ENCODE results near the gene MAPT. TPM values are rescaled to one million over a fixed set of nuclear protein-coding genes. Genes with fewer than 3 reads are reported as not detected.

The MAPT gene
- total RNA-seq, 1 donor from 2014 or later, result 6.1 TPM

GRCh38 chr17:45970659-45971058, 76.3 kb downstream of the MAPT start:
- Histone ChIP-seq H3K27me3 (no peaks in the 10 kb centered on the region), H3K36me3 (no peaks in the 10 kb centered on the region), H3K4me3 (no peak overlapping the region), H3K27ac (no peak overlapping the region), H3K4me1 (peaks cover 9% of the 10 kb centered on the region), H3K9me3 (no peaks in the 10 kb centered on the region)
- DNase-seq (ENCODE audit: extremely low spot score in 2 of 2), result no peak
- intact Hi-C loops (cut with DNase I), result no loop called here
- TF ChIP-seq POLR2A (IDR thresholded peaks at IDR 0.05) (no peak), POLR2AphosphoS5 (IDR thresholded peaks at IDR 0.05; ENCODE audit: insufficient read depth in 1 of 2, low read depth in 1 of 2) (no peak)
- TF ChIP-seq, protein P1, sequence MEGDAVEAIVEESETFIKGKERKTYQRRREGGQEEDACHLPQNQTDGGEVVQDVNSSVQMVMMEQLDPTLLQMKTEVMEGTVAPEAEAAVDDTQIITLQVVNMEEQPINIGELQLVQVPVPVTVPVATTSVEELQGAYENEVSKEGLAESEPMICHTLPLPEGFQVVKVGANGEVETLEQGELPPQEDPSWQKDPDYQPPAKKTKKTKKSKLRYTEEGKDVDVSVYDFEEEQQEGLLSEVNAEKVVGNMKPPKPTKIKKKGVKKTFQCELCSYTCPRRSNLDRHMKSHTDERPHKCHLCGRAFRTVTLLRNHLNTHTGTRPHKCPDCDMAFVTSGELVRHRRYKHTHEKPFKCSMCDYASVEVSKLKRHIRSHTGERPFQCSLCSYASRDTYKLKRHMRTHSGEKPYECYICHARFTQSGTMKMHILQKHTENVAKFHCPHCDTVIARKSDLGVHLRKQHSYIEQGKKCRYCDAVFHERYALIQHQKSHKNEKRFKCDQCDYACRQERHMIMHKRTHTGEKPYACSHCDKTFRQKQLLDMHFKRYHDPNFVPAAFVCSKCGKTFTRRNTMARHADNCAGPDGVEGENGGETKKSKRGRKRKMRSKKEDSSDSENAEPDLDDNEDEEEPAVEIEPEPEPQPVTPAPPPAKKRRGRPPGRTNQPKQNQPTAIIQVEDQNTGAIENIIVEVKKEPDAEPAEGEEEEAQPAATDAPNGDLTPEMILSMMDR (IDR thresholded peaks at IDR 0.05), result no peak

DNA sequence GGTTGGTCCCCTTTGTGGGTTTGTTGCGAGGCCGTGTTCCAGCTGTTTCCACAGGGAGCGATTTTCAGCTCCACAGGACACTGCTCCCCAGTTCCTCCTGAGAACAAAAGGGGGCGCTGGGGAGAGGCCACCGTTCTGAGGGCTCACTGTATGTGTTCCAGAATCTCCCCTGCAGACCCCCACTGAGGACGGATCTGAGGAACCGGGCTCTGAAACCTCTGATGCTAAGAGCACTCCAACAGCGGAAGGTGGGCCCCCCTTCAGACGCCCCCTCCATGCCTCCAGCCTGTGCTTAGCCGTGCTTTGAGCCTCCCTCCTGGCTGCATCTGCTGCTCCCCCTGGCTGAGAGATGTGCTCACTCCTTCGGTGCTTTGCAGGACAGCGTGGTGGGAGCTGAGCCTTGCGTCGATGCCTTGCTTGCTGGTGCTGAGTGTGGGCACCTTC, 77.4 kb downstream of the MAPT start:
- H3K4me1 ChIP-seq, result peaks cover 9% of the 10 kb centered on the region
- no peak for TF ChIP-seq POLR2A (IDR thresholded peaks at IDR 0.05)
- TF ChIP-seq, protein P1 (IDR thresholded peaks at IDR 0.05), result no peak
- no peak for TF ChIP-seq POLR2AphosphoS5 (IDR thresholded peaks at IDR 0.05; ENCODE audit: insufficient read depth in 1 of 2, low read depth in 1 of 2)
- no peaks in the 10 kb centered on the region for H3K9me3 ChIP-seq
- DNase-seq (ENCODE audit: extremely low spot score in 2 of 2), result no peak
- no peak overlapping the region for H3K27ac ChIP-seq
- H3K4me3 ChIP-seq, result no peak overlapping the region
- H3K27me3 ChIP-seq, result no peaks in the 10 kb centered on the region
- no peaks in the 10 kb centered on the region for H3K36me3 ChIP-seq
- intact Hi-C loops (cut with DNase I), result no loop called here

GRCh38 chr17:45972531-45972930, 78.2 kb downstream of the MAPT start:
- intact Hi-C loops (cut with DNase I), result no loop called here
- TF ChIP-seq POLR2A (IDR thresholded peaks at IDR 0.05) (no peak), POLR2AphosphoS5 (IDR thresholded peaks at IDR 0.05; ENCODE audit: insufficient read depth in 1 of 2, low read depth in 1 of 2) (no peak)
- TF ChIP-seq, protein P1 (IDR thresholded peaks at IDR 0.05), result no peak
- no peak overlapping the region for H3K27ac ChIP-seq
- no peaks in the 10 kb centered on the region for H3K27me3 ChIP-seq
- peaks cover 9% of the 10 kb centered on the region for H3K4me1 ChIP-seq
- no peak overlapping the region for H3K4me3 ChIP-seq
- H3K36me3 ChIP-seq, result no peaks in the 10 kb centered on the region
- H3K9me3 ChIP-seq, result no peaks in the 10 kb centered on the region
- DNase-seq (ENCODE audit: extremely low spot score in 2 of 2), result no peak

DNA sequence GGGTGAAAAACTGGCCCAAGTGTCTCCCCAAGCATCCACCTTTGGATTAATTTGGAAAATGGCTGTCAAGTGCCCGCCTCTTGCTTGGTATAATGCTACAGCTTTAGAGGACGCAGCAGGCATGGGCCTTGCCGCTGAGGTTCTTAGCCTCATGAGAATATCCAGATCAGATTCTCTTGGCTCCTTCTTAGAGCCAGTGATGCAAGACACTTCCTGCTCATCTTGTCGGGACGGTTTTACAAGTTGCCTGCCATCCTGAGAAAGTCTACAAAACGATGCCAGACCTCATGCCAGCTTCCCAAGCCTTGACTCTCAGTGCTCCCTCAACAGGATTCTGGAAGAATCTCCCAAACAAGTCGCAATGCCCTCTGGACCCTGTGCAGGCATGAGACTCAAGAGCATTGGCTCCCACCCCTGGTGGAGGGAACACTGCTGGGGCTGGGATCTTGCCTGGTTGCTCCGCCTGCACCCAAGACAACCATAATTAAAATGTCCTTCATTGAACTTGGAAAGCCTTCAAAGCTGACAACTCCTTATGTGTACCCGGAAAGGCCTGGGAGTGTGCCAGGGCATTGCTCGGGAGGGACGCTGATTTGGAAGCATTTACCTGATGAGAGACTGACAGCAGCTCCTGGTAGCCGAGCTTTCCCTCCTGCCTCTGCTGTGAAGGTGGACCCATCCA, 78.9 kb downstream of the MAPT start:
- H3K4me1 ChIP-seq, result peaks cover 9% of the 10 kb centered on the region
- TF ChIP-seq, protein P1 (IDR thresholded peaks at IDR 0.05), result no peak
- TF ChIP-seq POLR2AphosphoS5 (IDR thresholded peaks at IDR 0.05; ENCODE audit: insufficient read depth in 1 of 2, low read depth in 1 of 2) (peak; percentile 29 to 60), POLR2A (IDR thresholded peaks at IDR 0.05) (no peak)
- H3K27ac ChIP-seq, result no peak overlapping the region
- DNase-seq (ENCODE audit: extremely low spot score in 2 of 2), result no peak
- intact Hi-C loops (cut with DNase I), result no loop called here
- no peaks in the 10 kb centered on the region for H3K27me3 ChIP-seq
- no peaks in the 10 kb centered on the region for H3K9me3 ChIP-seq
- H3K4me3 ChIP-seq, result no peak overlapping the region
- no peaks in the 10 kb centered on the region for H3K36me3 ChIP-seq
